ENCODE data around the gene FCHSD2. TPM values are rescaled to one million over a fixed set of nuclear protein-coding genes. Genes with fewer than 3 reads are reported as not detected.
A peak's percentile ranks its signal among the peaks of the same experiment; 100 is the strongest.
"Not testable (repeated sequence)": the region's sequence is repeated elsewhere in the genome, so short reads cannot be mapped to it uniquely, and the experiment has no call there.

The FCHSD2 gene
- total RNA-seq, 1 donor from 2014 or later, result 18.9 TPM

DNA sequence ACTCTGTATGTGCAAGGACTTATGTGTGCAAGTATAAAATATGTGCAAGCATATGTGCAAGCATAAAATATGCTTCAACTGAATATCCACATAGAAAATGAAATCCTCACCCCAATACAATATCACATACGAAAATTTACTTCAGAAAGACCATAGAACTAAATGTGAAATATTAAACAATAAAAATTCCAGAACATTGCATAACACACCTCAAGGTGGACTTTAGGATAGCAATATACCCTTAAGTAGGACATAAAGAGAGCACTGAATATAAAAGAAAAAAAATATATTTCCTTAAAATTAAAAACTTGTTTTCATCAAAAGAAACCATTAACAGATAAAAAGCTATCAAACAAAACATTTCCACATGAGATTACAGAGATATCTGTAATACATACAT is 67.8 kb downstream of the FCHSD2 start:
- Histone ChIP-seq H3K4me1 (ENCODE audit: insufficient read depth, low read length) (no peaks in the 10 kb centered on the region), H3K79me2 (ENCODE audit: insufficient read depth, low read length) (no peaks in the 10 kb centered on the region), H3K9ac (ENCODE audit: low read length) (no peak overlapping the region), H3K27ac (ENCODE audit: low read depth, low read length) (no peak overlapping the region), H3K9me3 (ENCODE audit: insufficient read depth, low read depth, low read length) (no peaks in the 10 kb centered on the region), H3K4me3 (ENCODE audit: insufficient read depth, low read depth, low read length) (no peak overlapping the region), H3K36me3 (ENCODE audit: insufficient read depth, low read length) (peaks cover 3% of the 10 kb centered on the region), H3K4me2 (ENCODE audit: low read length) (no peak overlapping the region), H2AFZ (ENCODE audit: low read depth, low read length) (no peak overlapping the region), H4K20me1 (ENCODE audit: insufficient read depth, low read length) (peaks cover 11% of the 10 kb centered on the region), H3K27me3 (ENCODE audit: insufficient read depth, low read length) (no peaks in the 10 kb centered on the region)
- H3K27me3 Mint-ChIP-seq (ENCODE audit: low read depth, unreplicated experiment), result no peaks in the 10 kb centered on the region
- DNase-seq (ENCODE audit: low read depth) (no peak), FAIRE-seq (no peak)
- peaks cover 7% of the 10 kb centered on the region for H3K36me3 Mint-ChIP-seq (ENCODE audit: low read depth, unreplicated experiment)
- TF ChIP-seq CTCF (IDR thresholded peaks at IDR 0.05; ENCODE audit: insufficient read depth, low read depth, low read length), result no peak
- no peak for TF ChIP-seq EZH2 (IDR thresholded peaks at IDR 0.05; ENCODE audit: insufficient read depth, low read length)
- no peak overlapping the region for H3K4me3 Mint-ChIP-seq (ENCODE audit: unreplicated experiment)
- peaks cover 3% of the 10 kb centered on the region for H3K9me3 Mint-ChIP-seq (ENCODE audit: unreplicated experiment)
- no peak overlapping the region for H3K27ac Mint-ChIP-seq (ENCODE audit: unreplicated experiment)
- peaks cover 6% of the 10 kb centered on the region for H3K4me1 Mint-ChIP-seq (ENCODE audit: low read depth, unreplicated experiment)

DNA sequence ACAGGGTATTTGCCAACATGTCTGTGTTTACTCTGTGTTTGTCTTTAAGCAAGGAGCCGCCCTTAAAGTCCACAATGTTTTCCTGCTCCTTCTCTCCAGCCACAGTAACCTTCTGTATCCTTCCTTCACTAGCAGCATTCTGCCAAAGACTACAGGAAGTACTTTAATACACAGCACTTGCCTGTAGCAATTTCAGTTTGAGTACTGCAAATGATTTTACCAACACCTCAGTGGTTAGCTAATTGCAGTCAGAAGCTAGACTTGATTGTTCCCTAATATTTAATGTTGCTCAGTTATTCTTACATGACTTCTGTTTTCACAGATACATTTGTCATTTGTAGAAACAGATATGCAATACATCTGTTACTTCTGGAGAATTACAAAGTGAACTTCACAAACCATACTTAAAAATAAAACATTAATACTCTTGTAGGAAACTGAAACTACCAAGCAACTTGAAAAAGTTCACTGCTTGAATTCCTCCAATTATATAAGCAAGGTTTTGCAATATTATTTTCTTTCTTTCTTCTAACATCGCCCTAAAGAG is 69.1 kb downstream of the FCHSD2 start:
- Histone ChIP-seq H3K79me2 (ENCODE audit: insufficient read depth, low read length) (no peaks in the 10 kb centered on the region), H3K4me2 (ENCODE audit: low read length) (no peak overlapping the region), H3K9ac (ENCODE audit: low read length) (no peak overlapping the region), H2AFZ (ENCODE audit: low read depth, low read length) (no peak overlapping the region), H3K36me3 (ENCODE audit: insufficient read depth, low read length) (no peaks in the 10 kb centered on the region), H3K27me3 (ENCODE audit: insufficient read depth, low read length) (no peaks in the 10 kb centered on the region), H3K27ac (ENCODE audit: low read depth, low read length) (no peak overlapping the region), H3K9me3 (ENCODE audit: insufficient read depth, low read depth, low read length) (no peaks in the 10 kb centered on the region), H4K20me1 (ENCODE audit: insufficient read depth, low read length) (peaks cover 11% of the 10 kb centered on the region), H3K4me1 (ENCODE audit: insufficient read depth, low read length) (no peaks in the 10 kb centered on the region), H3K4me3 (ENCODE audit: insufficient read depth, low read depth, low read length) (no peak overlapping the region)
- Mint-ChIP-seq H3K36me3 (ENCODE audit: low read depth, unreplicated experiment) (peaks cover 7% of the 10 kb centered on the region), H3K27ac (ENCODE audit: unreplicated experiment) (no peak overlapping the region), H3K4me1 (ENCODE audit: low read depth, unreplicated experiment) (peaks cover 6% of the 10 kb centered on the region), H3K9me3 (ENCODE audit: unreplicated experiment) (peaks cover 3% of the 10 kb centered on the region), H3K4me3 (ENCODE audit: unreplicated experiment) (peak overlapping the region; percentile 51), H3K27me3 (ENCODE audit: low read depth, unreplicated experiment) (no peaks in the 10 kb centered on the region)
- DNase-seq (ENCODE audit: low read depth), result no peak
- TF ChIP-seq CTCF (IDR thresholded peaks at IDR 0.05; ENCODE audit: insufficient read depth, low read depth, low read length), result no peak
- TF ChIP-seq EZH2 (IDR thresholded peaks at IDR 0.05; ENCODE audit: insufficient read depth, low read length), result no peak
- FAIRE-seq, result no peak

DNA sequence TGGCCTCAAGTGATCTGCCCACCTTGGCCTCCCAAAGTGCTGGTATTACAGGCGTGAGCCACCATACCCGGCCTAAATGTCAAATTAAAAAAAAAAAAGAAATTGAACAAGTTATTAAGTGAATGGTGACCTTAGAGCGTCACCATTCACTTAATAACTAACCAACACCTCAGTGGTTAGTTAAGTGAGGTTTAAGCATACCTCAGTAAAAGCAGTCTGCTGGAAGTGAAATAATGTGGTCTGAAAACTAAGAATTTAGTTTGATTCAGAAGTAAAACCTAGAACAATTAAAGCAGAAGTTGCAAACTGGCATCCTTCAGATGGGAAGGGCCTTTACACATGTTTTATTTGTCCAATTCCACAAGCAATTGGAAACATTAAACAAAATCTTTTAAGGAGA is 71.5 kb downstream of the FCHSD2 start:
- TF ChIP-seq EZH2 (IDR thresholded peaks at IDR 0.05; ENCODE audit: insufficient read depth, low read length) (no peak), CTCF (IDR thresholded peaks at IDR 0.05; ENCODE audit: insufficient read depth, low read depth, low read length) (no peak)
- no peaks in the 10 kb centered on the region for H3K27me3 Mint-ChIP-seq (ENCODE audit: low read depth, unreplicated experiment)
- no peaks in the 10 kb centered on the region for H3K27me3 ChIP-seq (ENCODE audit: insufficient read depth, low read length)
- H3K4me3 Mint-ChIP-seq (ENCODE audit: unreplicated experiment), result no peak overlapping the region
- peaks cover 6% of the 10 kb centered on the region for H3K4me1 Mint-ChIP-seq (ENCODE audit: low read depth, unreplicated experiment)
- no peak overlapping the region for H3K4me2 ChIP-seq (ENCODE audit: low read length)
- H3K9me3 Mint-ChIP-seq (ENCODE audit: unreplicated experiment), result no peaks in the 10 kb centered on the region
- H3K36me3 Mint-ChIP-seq (ENCODE audit: low read depth, unreplicated experiment), result no peaks in the 10 kb centered on the region
- peaks cover 11% of the 10 kb centered on the region for H4K20me1 ChIP-seq (ENCODE audit: insufficient read depth, low read length)
- no peak overlapping the region for H3K4me3 ChIP-seq (ENCODE audit: insufficient read depth, low read depth, low read length)
- no peaks in the 10 kb centered on the region for H3K36me3 ChIP-seq (ENCODE audit: insufficient read depth, low read length)
- no peak overlapping the region for H2AFZ ChIP-seq (ENCODE audit: low read depth, low read length)
- H3K9ac ChIP-seq (ENCODE audit: low read length), result no peak overlapping the region
- FAIRE-seq (no peak), DNase-seq (ENCODE audit: low read depth) (no peak)
- no peak overlapping the region for H3K27ac Mint-ChIP-seq (ENCODE audit: unreplicated experiment)
- H3K9me3 ChIP-seq (ENCODE audit: insufficient read depth, low read depth, low read length), result no peaks in the 10 kb centered on the region
- no peaks in the 10 kb centered on the region for H3K4me1 ChIP-seq (ENCODE audit: insufficient read depth, low read length)
- H3K79me2 ChIP-seq (ENCODE audit: insufficient read depth, low read length), result no peaks in the 10 kb centered on the region
- no peak overlapping the region for H3K27ac ChIP-seq (ENCODE audit: low read depth, low read length)

- H3K9me3 ChIP-seq (ENCODE audit: insufficient read depth, low read depth, low read length); H3K27ac ChIP-seq (ENCODE audit: low read depth, low read length); H3K9ac ChIP-seq (ENCODE audit: low read length); FAIRE-seq; DNase-seq (ENCODE audit: low read depth); H3K4me1 Mint-ChIP-seq (ENCODE audit: low read depth, unreplicated experiment); H3K9me3 Mint-ChIP-seq (ENCODE audit: unreplicated experiment); H3K27me3 ChIP-seq (ENCODE audit: insufficient read depth, low read length); H3K4me3 ChIP-seq (ENCODE audit: insufficient read depth, low read depth, low read length); H4K20me1 ChIP-seq (ENCODE audit: insufficient read depth, low read length); H3K4me3 Mint-ChIP-seq (ENCODE audit: unreplicated experiment); H3K36me3 ChIP-seq (ENCODE audit: insufficient read depth, low read length); H3K36me3 Mint-ChIP-seq (ENCODE audit: low read depth, unreplicated experiment); H3K79me2 ChIP-seq (ENCODE audit: insufficient read depth, low read length); H3K4me1 ChIP-seq (ENCODE audit: insufficient read depth, low read length); H3K27me3 Mint-ChIP-seq (ENCODE audit: low read depth, unreplicated experiment); H2AFZ ChIP-seq (ENCODE audit: low read depth, low read length); H3K4me2 ChIP-seq (ENCODE audit: low read length); H3K27ac Mint-ChIP-seq (ENCODE audit: unreplicated experiment): not testable (repeated sequence)
Observed at GRCh38 chr11:73061857-73062424, 80.2 kb downstream of the FCHSD2 start.

All from astrocyte (in vitro differentiated cells and primary cell).